ENCODE results near the gene ESM1. TPM values are rescaled to one million over a fixed set of nuclear protein-coding genes. Genes with fewer than 3 reads are reported as not detected.

The ESM1 gene
- total and polyA plus RNA-seq, 9 of the 15 experiments (the other 6 are each of a cell fraction or from before 2014, with no cell fraction given), result not detected

- no peak for TF ChIP-seq PCBP1 (IDR thresholded peaks at IDR 0.05; ENCODE audit: low read depth, low read length, poor library complexity, severe bottlenecking)
- TF ChIP-seq ZBED1 (IDR thresholded peaks at IDR 0.05), result no peak
- TF ChIP-seq RREB1 (CRISPR knock-in tag; IDR thresholded peaks at IDR 0.05), result no peak
- no peak for TF ChIP-seq MCM7 (IDR thresholded peaks at IDR 0.05)
- no peak for TF ChIP-seq ARID3B (CRISPR knock-in tag; IDR thresholded peaks at IDR 0.05; ENCODE audit: borderline replicate concordance)
- no peak for TF ChIP-seq ZNF3 (CRISPR knock-in tag; IDR thresholded peaks at IDR 0.05)
- TF ChIP-seq ZHX1 (conservative IDR thresholded peaks at IDR 0.05; ENCODE audit: low read length), result no peak
- no peak for TF ChIP-seq SRF (CRISPR knock-in tag; IDR thresholded peaks at IDR 0.05)
- TF ChIP-seq SUPT5H (IDR thresholded peaks at IDR 0.05), result no peak
- TF ChIP-seq MYBL2 (IDR thresholded peaks at IDR 0.05; ENCODE audit: low read depth), result no peak
- no peak for TF ChIP-seq MYBL2 (CRISPR knock-in tag; IDR thresholded peaks at IDR 0.05; ENCODE audit: borderline replicate concordance)
Measured at GRCh38 chr5:55033568-55033967, 48.2 kb upstream of the ESM1 start (continued).
